ENCODE measurements around the gene APBB2.

APBB2 gene

DNA sequence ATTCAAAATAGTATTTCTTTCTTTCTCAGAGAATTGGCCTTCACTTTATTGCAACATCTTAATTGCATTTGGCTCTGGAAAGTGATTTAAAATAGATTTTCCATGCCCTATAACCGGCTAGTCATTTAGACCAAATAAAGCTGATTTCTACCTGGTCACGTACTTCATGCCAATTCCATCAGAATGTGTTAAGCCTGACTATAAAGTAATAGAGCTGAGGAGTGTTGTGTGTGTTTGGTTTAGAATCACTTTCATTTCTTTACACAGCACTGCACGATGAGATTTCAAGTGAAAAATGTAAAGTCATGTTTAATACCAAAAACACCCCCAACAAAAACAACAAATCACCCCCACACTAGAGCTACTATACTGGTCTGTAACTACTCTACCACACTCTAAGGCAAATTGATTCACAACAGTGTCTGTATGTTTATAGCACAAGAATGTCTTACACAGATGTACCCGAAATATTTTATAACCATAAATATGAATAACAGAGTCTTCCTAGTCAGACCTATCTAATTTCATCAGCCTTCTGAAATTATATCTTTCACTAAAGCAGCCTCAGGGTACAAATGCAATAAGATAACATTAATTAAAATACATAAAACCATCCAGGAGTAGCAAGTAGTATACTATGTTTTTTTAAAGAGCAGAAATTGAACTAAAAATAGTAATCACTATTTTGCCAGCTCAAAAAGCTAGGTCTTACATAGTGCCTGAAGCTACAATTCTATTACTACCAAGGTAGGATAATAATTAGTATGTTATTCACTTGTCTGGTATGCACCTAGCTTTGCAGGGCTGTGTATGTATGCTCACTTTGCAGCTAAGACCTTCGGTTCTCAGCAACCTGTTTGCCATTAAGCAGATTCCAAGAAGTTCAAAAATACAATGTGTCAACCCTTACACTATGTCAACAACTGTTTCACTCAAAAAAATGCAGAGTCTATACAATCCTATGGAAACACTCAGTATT is 28.4 kb downstream of the APBB2 start:
- no peak for DNase-seq (ENCODE audit: extremely low read depth, low read depth)
- H3K4me3 ChIP-seq (replicated peaks; ENCODE audit: low read depth, low read length): no peak overlapping the region
- TF ChIP-seq, protein P1, sequence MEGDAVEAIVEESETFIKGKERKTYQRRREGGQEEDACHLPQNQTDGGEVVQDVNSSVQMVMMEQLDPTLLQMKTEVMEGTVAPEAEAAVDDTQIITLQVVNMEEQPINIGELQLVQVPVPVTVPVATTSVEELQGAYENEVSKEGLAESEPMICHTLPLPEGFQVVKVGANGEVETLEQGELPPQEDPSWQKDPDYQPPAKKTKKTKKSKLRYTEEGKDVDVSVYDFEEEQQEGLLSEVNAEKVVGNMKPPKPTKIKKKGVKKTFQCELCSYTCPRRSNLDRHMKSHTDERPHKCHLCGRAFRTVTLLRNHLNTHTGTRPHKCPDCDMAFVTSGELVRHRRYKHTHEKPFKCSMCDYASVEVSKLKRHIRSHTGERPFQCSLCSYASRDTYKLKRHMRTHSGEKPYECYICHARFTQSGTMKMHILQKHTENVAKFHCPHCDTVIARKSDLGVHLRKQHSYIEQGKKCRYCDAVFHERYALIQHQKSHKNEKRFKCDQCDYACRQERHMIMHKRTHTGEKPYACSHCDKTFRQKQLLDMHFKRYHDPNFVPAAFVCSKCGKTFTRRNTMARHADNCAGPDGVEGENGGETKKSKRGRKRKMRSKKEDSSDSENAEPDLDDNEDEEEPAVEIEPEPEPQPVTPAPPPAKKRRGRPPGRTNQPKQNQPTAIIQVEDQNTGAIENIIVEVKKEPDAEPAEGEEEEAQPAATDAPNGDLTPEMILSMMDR (IDR thresholded peaks at IDR 0.05; ENCODE audit: low read depth, low read length, missing control alignments): no peak

DNA sequence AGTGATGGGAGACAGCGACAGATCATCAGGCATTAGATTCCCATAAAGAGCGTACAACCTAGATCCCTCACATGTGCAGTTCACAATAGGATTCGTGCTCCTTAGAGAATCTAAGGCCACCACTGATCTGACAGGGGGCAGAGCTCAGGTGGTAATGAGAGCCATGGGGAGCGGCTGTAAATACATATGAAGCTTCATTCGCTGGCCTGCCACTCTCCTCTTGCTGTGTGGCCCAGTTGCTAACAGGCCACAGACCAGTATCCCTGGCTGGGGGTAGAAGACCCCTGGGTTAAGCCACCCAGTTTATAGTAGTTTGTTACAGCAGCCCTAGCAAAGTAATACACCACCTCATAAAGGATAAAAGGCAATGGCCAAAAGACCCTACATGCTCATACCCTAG is 30.3 kb downstream of the APBB2 start:
- TF ChIP-seq, protein P1 (IDR thresholded peaks at IDR 0.05; ENCODE audit: low read depth, low read length, missing control alignments): no peak
- no peak overlapping the region for H3K4me3 ChIP-seq (replicated peaks; ENCODE audit: low read depth, low read length)
- DNase-seq (ENCODE audit: extremely low read depth, low read depth): no peak

DNA sequence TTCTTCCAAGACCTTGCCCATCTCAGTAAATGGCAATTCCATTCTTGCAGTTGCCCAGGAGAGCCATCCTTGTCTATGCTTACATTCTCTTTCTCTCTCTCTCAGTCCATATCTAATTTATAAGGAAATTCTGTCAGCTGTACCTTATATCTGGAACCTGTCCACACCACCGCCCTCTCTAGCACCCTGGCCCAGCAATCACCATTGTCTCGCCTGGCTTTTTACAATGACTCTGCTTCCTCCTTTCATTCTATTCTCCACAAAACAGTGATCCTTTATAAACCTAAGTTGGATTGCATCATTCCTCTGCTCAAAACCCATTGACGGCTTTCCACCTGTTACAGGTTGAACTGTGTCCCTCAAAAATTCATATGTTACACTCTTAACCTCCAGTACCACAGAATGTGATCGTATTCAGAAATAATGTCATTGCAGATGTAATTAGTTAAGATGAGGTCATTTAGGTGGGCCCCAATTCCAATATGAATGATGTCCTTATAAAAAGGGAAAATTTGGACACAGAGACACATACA is 31.3 kb downstream of the APBB2 start:
- no peak for DNase-seq (ENCODE audit: extremely low read depth, low read depth)
- no peak overlapping the region for H3K4me3 ChIP-seq (replicated peaks; ENCODE audit: low read depth, low read length)
- TF ChIP-seq, protein P1 (IDR thresholded peaks at IDR 0.05; ENCODE audit: low read depth, low read length, missing control alignments): no peak

DNA sequence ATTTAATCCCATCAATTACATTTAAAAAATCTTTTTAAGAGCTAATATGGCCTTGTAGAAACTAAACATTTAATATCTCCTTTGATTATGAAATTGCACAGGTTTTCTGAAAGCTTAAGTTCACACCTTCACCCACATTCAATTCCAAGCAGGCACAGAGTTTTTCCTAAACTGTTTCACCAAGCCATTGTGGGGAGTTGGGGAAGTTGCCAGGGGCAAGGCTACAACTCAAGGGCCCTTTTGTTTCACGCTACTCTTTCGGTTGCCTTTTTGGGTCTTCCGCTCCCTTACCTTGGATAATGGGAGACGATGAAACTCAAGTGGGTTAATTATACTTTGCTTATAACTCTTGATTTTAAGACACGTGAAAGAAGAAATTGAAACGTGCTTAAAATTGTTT is 33.3 kb downstream of the APBB2 start:
- no peak for DNase-seq (ENCODE audit: extremely low read depth, low read depth)
- TF ChIP-seq, protein P1 (IDR thresholded peaks at IDR 0.05; ENCODE audit: low read depth, low read length, missing control alignments): no peak

GRCh38 chr4:41179498-41180195 is 34.7 kb downstream of the APBB2 start:
- DNase-seq (ENCODE audit: extremely low read depth, low read depth): no peak
- TF ChIP-seq, protein P1 (IDR thresholded peaks at IDR 0.05; ENCODE audit: low read depth, low read length, missing control alignments): no peak
- H3K4me3 ChIP-seq (replicated peaks; ENCODE audit: low read depth, low read length): no peak overlapping the region

More for the DNA sequence above, 33.3 kb downstream of the APBB2 start:
- H3K4me3 ChIP-seq (replicated peaks; ENCODE audit: low read depth, low read length): no peak overlapping the region

DNA sequence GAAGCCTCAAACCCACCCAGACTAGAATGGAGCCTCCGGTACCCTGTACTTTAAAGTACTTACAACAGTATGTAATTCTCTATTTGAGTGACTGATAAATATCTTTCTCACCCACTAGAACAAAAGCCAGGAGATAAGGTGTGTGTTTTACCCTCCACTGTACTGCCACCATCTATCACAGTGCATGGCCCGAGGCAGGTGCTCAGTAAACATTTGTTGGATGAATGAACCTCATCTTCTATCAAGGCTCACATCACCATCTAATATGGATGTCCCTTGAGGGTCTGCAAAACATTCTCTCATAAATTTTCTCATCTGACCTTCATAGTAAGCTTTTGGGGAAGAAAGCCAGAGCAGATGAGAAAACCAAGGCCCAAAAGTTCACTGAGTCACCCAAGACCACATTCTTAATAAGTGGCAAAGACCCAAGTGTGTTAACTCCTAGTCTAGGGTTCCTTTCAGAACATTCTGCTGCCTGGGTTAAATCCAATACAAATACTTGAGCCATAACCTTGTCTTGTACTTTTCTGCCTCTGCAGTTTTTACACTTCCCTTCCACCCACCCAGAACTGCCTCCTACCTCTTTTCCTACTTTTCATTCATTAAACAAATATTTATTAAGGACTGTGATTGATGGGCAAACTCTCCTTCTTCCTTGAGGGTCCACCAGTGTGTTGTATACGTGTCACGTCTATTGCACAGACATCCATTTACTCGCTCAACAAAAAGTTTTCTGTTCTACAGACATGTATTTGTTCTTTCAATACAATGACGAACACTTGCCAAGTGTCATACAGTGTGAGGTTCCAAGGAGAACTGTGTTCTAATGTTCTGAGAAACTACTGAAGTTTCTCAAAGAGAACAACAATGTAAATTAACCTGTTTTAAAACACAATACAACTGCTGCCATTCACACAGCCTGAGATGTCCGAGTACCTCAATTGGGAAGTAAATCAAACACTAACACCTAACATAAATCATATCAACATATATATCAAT is 35.7 kb downstream of the APBB2 start:
- DNase-seq (ENCODE audit: extremely low read depth, low read depth): no peak
- TF ChIP-seq, protein P1 (IDR thresholded peaks at IDR 0.05; ENCODE audit: low read depth, low read length, missing control alignments): no peak
- no peak overlapping the region for H3K4me3 ChIP-seq (replicated peaks; ENCODE audit: low read depth, low read length)
